ENCODE measurements around the gene MFAP4. TPM values are rescaled to one million over a fixed set of nuclear protein-coding genes. Genes with fewer than 3 reads are reported as not detected.

The MFAP4 gene
- total and polyA plus RNA-seq, 9 donors: 46.5 to 380 (median 179) TPM

DNA sequence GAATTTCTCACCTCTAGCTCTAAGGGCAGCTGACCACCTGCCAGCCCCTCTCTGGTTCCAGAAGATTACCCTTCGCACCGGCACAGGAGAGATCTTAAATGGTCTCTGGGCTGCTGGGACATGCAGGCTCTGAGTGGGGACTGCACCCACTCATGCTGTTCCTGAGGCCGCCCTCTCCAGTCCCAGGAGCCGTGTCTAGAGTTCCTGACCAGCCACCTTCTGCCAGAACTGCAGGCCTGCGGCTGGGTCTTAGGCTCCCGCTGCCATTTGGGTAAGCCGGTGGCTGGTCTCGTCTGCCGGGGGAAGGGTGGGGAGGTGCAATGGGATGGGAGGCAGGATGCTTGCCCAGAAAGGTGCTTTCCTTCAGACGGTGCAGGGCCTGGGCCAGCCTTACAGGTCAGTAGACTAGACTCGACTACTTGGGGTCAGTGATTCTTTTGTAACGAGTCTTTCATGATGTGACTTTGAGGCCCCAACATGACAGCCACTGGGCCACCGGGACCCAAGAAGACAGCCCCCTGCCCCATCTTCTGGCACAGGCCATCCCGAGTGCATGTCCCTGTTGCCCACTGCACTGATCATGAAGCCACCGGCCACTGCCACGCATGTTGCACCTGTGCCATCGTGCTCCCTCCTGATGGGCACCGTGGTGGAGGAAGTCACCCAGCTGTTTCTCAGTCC is 50.9 kb downstream of the MFAP4 start:
- TF ChIP-seq, protein P1, sequence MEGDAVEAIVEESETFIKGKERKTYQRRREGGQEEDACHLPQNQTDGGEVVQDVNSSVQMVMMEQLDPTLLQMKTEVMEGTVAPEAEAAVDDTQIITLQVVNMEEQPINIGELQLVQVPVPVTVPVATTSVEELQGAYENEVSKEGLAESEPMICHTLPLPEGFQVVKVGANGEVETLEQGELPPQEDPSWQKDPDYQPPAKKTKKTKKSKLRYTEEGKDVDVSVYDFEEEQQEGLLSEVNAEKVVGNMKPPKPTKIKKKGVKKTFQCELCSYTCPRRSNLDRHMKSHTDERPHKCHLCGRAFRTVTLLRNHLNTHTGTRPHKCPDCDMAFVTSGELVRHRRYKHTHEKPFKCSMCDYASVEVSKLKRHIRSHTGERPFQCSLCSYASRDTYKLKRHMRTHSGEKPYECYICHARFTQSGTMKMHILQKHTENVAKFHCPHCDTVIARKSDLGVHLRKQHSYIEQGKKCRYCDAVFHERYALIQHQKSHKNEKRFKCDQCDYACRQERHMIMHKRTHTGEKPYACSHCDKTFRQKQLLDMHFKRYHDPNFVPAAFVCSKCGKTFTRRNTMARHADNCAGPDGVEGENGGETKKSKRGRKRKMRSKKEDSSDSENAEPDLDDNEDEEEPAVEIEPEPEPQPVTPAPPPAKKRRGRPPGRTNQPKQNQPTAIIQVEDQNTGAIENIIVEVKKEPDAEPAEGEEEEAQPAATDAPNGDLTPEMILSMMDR (IDR thresholded peaks at IDR 0.05): no peak
- TF ChIP-seq POLR2A (IDR thresholded peaks at IDR 0.05): no peak
- TF ChIP-seq EP300 (IDR thresholded peaks at IDR 0.05): no peak
- no peak overlapping the region for H3K27ac ChIP-seq
- 84 to 92% (median 85%) methylated on average over 18 of the region's 18 CpGs for whole genome bisulfite sequencing, 3 donors
- no peaks in the 10 kb centered on the region for H3K27me3 ChIP-seq
- DNase-seq: peak in 1 of 5 donors; percentile 32
- H3K9me3 ChIP-seq: no peaks in the 10 kb centered on the region
- no peaks in the 10 kb centered on the region for H3K36me3 ChIP-seq
- no peak overlapping the region for H3K4me3 ChIP-seq
- intact Hi-C loops (cut with DNase I): no loop called here
- no peaks in the 10 kb centered on the region for H3K4me1 ChIP-seq (ENCODE audit: insufficient read depth)

DNA sequence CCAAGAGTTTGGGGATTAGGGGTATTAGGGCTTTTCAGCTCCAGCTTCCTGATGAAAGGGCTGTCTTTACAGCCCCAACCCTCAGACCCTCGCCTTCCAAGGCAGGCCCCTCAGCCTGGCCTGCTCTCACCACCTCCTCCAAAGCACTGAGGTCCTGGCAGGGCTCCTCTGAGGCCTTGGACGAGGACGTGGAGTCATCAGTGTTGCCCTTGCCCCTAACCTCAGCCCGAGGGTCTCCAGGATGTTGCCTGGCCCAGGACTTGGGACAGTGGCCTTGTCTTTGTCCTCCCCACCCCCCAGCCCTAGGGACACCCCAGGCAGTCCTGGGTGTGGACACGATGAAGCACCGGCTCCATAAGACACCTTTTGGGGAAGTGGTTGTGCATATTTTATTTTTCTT is 52.7 kb downstream of the MFAP4 start:
- Histone ChIP-seq H3K27me3 (no peaks in the 10 kb centered on the region), H3K9me3 (no peaks in the 10 kb centered on the region), H3K27ac (no peak overlapping the region), H3K36me3 (no peaks in the 10 kb centered on the region), H3K4me1 (ENCODE audit: insufficient read depth) (no peaks in the 10 kb centered on the region), H3K4me3 (no peak overlapping the region)
- no peak for TF ChIP-seq EP300 (IDR thresholded peaks at IDR 0.05)
- no peak for TF ChIP-seq POLR2A (IDR thresholded peaks at IDR 0.05)
- TF ChIP-seq, protein P1 (IDR thresholded peaks at IDR 0.05): no peak
- peak in 1 of 5 donors; percentile 20 for DNase-seq
- 83 to 90% (median 85%) methylated on average over 6 of the region's 6 CpGs for WGBS, 3 donors
- intact Hi-C loops (cut with DNase I): no loop called here

DNA sequence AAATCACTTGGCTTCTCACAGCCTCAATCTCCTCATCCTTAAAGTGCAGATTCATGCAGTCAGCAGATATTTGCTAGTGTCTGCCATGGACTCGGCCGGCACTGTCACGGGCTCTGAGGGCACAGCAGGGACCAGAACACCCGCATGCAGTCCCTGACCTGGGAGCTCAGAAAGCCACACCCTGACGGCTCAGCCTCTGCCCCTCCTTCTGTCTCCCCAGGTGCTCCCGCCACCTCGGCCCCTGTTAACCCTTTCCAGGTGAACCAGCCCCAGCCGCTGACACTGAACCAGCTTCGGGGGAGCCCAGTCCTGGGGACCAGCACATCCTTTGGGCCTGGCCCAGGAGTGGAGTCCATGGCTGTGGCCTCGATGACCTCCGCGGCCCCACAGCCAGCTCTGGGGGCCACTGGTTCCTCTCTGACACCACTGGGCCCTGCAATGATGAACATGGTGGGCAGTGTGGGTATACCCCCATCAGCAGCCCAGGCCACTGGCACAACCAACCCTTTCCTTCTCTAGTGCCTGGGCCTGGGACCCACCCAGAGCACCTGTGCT is 53.2 kb downstream of the MFAP4 start:
- Histone ChIP-seq H3K9me3 (no peaks in the 10 kb centered on the region), H3K4me3 (no peak overlapping the region), H3K4me1 (ENCODE audit: insufficient read depth) (no peaks in the 10 kb centered on the region), H3K27ac (no peak overlapping the region), H3K27me3 (no peaks in the 10 kb centered on the region), H3K36me3 (no peaks in the 10 kb centered on the region)
- TF ChIP-seq EP300 (IDR thresholded peaks at IDR 0.05): no peak
- TF ChIP-seq, protein P1 (IDR thresholded peaks at IDR 0.05): no peak
- TF ChIP-seq POLR2A (IDR thresholded peaks at IDR 0.05): no peak
- peak in 1 of 5 donors; percentile 37 for DNase-seq
- intact Hi-C loops (cut with DNase I): no loop called here
- 90 to 93% (median 90%) methylated on average over 12 of the region's 12 CpGs for WGBS, 3 donors

MicroRNA genes within 50 kb of the gene (microRNA counts, 767-probe panel; counts per million panel counts)
- 4,151 counts per million, percentile 90 among the panel's probes with 10 or more counts for microRNA hsa-miR-1180

Small RNA genes lying within 50 kb of the gene (microRNA-seq; reads per million reads assigned to microRNA genes)
- gene MIR1180: 137 to 442 (median 144) reads per million in 3 donors

Small RNA genes lying within 50 kb of the gene (small RNA-seq; reads per million reads assigned to genes)
- gene MIR1180 (2.6 reads per million, percentile 75 among the genes with 10 or more reads in this experiment), gene RF00537 (not detected)

Other genes starting within 250 kb of the MFAP4 start
- gene EPN2, start 149.8 kb downstream of the MFAP4 start, total RNA-seq: 10 to 100 TPM; 30.0 to 68.9 (median 52.7) TPM
- gene EPN2, start 149.8 kb downstream of the MFAP4 start, polyA plus RNA-seq: 10 to 100 TPM; 21.6 to 54.8 TPM
- 10 to 100 TPM; 19.6 to 60.5 (median 26.9) TPM for gene B9D1, start 24.5 kb downstream of the MFAP4 start, total RNA-seq
- gene B9D1, start 24.5 kb downstream of the MFAP4 start, polyA plus RNA-seq: 10 to 100 TPM; 11.9 to 16.8 TPM
- 10 to 100 TPM; 14.3 to 74.6 (median 40.6) TPM for gene MAPK7, start 8.7 kb downstream of the MFAP4 start, total RNA-seq
- 10 to 100 TPM; 15.2 to 23.0 TPM for gene MAPK7, start 8.7 kb downstream of the MFAP4 start, polyA plus RNA-seq
- 1 to 10 TPM in 5 of 7 donors, under 1 TPM in 2; 0.24 to 6.9 (median 2.1) TPM for gene RNF112, start 24.0 kb upstream of the MFAP4 start, total RNA-seq
- 1 to 10 TPM; 1.4 to 1.6 TPM for gene RNF112, start 24.0 kb upstream of the MFAP4 start, polyA plus RNA-seq
- 10 to 100 TPM in 4 of 7 donors, 1 to 10 TPM in 3; 5.0 to 25.8 (median 10.6) TPM for gene SLC47A1, start 146.7 kb upstream of the MFAP4 start, total RNA-seq
- 10 to 100 TPM in 1 of 2 donors, 1 to 10 TPM in 1; 2.1 to 89.9 TPM for gene SLC47A1, start 146.7 kb upstream of the MFAP4 start, polyA plus RNA-seq